OCI-LY1 (cell line): ENCODE data around the gene CMIP.

ENCODE experiments used
- H2AFZ ChIP-seq: fragments of 200-600 bp; sonication (generic), shearing (Covaris generic); 2 replicates; pipeline ENCODE4 v1.6.0; 2014; ENCODE audit warnings: antibody characterized with exemption, mild to moderate bottlenecking, low read length
- H3F3A ChIP-seq: fragments of 200-600 bp; sonication (generic), shearing (Covaris generic); 2 replicates; pipeline ENCODE4 v1.6.0; 2014; ENCODE audit warnings: mild to moderate bottlenecking, antibody characterized with exemption, low read length, moderate library complexity; ENCODE audit not compliant: insufficient read depth
- H3K27ac ChIP-seq: fragments of 200-600 bp; sonication (generic); 2 replicates; pipeline ENCODE4 v1.5.1; 2014; ENCODE audit warnings: low read length, mixed run types, mild to moderate bottlenecking, low read depth; ENCODE audit not compliant: poor library complexity, severe bottlenecking
- H3K27me3 ChIP-seq: fragments of 200-600 bp; sonication (generic); 2 replicates; pipeline ENCODE4 v1.6.0; 2014; ENCODE audit warnings: antibody characterized with exemption, mild to moderate bottlenecking, low read length, moderate library complexity; ENCODE audit not compliant: insufficient read depth
- H3K36me3 ChIP-seq: fragments of 200-600 bp; sonication (generic); 2 replicates; pipeline ENCODE4 v1.6.1; 2014; ENCODE audit warnings: mild to moderate bottlenecking, antibody characterized with exemption, low read length, moderate library complexity, mixed read lengths; ENCODE audit not compliant: insufficient read depth
- H3K4me1 ChIP-seq: fragments of 200-600 bp; sonication (generic); 2 replicates; pipeline ENCODE4 v1.5.1; 2014; ENCODE audit warnings: mild to moderate bottlenecking, low read length, moderate library complexity; ENCODE audit not compliant: insufficient read depth, severe bottlenecking
- H3K4me2 ChIP-seq: fragments of 200-600 bp; sonication (generic), shearing (Covaris generic); 2 replicates; pipeline ENCODE4 v1.6.1; 2014; ENCODE audit warnings: low read length
- H3K4me3 ChIP-seq: fragments of 200-600 bp; sonication (generic); 2 replicates; pipeline ENCODE4 v1.5.1; 2014; ENCODE audit warnings: low read length, low read depth, mild to moderate bottlenecking, mixed read lengths; ENCODE audit not compliant: poor library complexity, severe bottlenecking
- H3K79me2 ChIP-seq: fragments of 200-600 bp; shearing (Covaris generic); 2 replicates; pipeline ENCODE4 v1.6.1; 2016; ENCODE audit warnings: mixed run types, low read length, mixed read lengths; ENCODE audit not compliant: insufficient read depth
- H3K9ac ChIP-seq: fragments of 200-600 bp; sonication (generic), shearing (Covaris generic); 2 replicates; pipeline ENCODE4 v1.6.1; 2014; ENCODE audit warnings: mild to moderate bottlenecking, low read length, mixed read lengths
- H3K9me2 ChIP-seq: fragments of 200-600 bp; sonication (generic), shearing (Covaris generic); 2 replicates; pipeline ENCODE4 v1.6.1; 2014; ENCODE audit warnings: low read depth, mild to moderate bottlenecking, low read length, mixed read lengths
- H3K9me3 ChIP-seq: fragments of 200-600 bp; shearing (Covaris generic); 2 replicates; pipeline ENCODE4 v1.6.1; 2014; ENCODE audit warnings: low read length, mixed read lengths
- H4K20me1 ChIP-seq: fragments of 200-600 bp; sonication (generic), shearing (Covaris generic); 2 replicates; pipeline ENCODE4 v1.6.0; 2016; ENCODE audit warnings: mild to moderate bottlenecking, low read length; ENCODE audit not compliant: insufficient read depth
- CTCF ChIP-seq: fragments of 200-600 bp; sonication (generic), shearing (Covaris generic); IDR thresholded peaks from 2 replicates; pipeline ENCODE4 v1.5.1; 2017; ENCODE audit warnings: mild to moderate bottlenecking, antibody characterized with exemption, low read length, moderate library complexity, mixed read lengths
- EZH2 ChIP-seq: fragments of 200-600 bp; sonication (generic), shearing (Covaris generic); IDR thresholded peaks from 2 replicates; pipeline ENCODE4 v1.8.0; 2017; ENCODE audit warnings: borderline replicate concordance, mixed run types, mild to moderate bottlenecking, antibody characterized with exemption, low read length, moderate library complexity, mixed read lengths

CMIP gene

DNA sequence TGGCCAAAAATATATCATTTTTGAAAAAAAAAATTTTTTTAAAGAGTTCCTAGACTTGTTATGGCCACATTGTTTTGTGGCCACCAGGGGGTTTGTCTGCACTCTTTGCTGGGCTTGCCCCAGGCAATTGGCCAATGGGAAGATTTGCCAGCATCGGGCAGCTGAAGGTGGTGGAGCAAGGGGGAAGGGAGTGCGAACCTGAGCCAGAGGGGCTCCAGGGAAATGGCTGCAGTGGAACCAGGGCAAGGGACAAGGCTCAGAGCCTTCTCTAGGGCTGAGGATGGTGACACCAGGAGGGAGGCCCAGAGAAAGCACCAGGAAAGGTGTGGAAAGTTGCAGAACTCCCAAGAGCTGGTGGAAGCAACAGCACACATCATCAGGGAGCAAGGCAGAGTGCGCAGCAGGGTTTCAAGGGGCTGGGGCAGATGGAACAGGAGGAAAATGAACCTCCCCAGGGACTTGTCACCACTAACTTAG is 15.5 kb upstream of the CMIP start:
- H3K27me3 ChIP-seq, result no peaks in the 10 kb centered on the region
- H2AFZ ChIP-seq, result no peak overlapping the region
- no peak for TF ChIP-seq EZH2
- peak; percentile 64 for TF ChIP-seq CTCF
- H3K79me2 ChIP-seq, result no peaks in the 10 kb centered on the region
- peak overlapping the region; percentile 56 for H3K27ac ChIP-seq
- no peak overlapping the region for H3K9ac ChIP-seq
- H3K4me1 ChIP-seq, result peaks cover 71% of the 10 kb centered on the region
- H3K4me3 ChIP-seq, result no peak overlapping the region
- no peak overlapping the region; the same call in 1 of the 2 replicates for H3K4me2 ChIP-seq
- H3F3A ChIP-seq, result no peaks in the 10 kb centered on the region
- no peaks in the 10 kb centered on the region for H3K9me3 ChIP-seq
- no peaks in the 10 kb centered on the region for H4K20me1 ChIP-seq
- H3K36me3 ChIP-seq, result no peaks in the 10 kb centered on the region
- H3K9me2 ChIP-seq, result no peaks in the 10 kb centered on the region

DNA sequence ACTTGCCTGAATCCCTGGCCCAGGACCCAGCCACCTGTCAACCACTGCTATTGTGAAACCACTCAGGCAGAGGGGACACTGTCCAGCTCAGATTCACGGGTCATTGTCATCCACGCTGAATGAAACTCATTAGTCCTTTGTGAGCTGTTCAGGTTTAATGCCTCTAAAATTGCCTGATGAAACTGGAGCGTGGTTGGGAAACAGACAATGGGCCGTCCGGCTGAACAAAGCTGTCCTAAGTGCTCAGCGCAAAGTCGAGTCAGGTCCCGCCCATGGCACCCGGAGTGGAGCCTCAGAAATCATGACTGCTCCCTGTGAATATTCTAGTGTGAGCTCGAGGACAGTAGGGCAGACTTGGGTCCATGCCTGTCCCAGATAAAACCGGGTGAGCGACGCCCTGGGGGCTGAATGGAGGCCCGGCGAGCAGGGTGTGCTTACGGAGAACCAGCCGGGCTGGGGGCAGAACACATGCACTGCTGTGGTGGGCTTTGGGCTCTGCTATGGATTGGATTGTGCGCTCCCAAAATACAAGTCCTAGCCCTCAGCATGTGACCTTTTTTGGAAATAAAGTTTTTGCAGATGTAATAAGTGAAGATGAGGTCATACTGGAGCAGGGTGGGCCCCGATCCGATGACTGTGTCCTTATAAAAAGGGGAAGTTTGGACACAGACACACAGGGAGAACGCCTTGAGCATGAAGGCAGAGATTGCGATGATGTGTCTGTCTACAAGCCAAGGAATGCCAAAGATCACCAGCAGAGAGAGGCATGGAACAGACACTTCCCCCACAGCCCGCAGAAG is 12.9 kb upstream of the CMIP start:
- H3K4me1 ChIP-seq, result peaks cover 58% of the 10 kb centered on the region
- peak overlapping the region; percentile 99 for H3K27ac ChIP-seq
- H3K4me3 ChIP-seq, result no peak overlapping the region
- no peak overlapping the region; the same call in 1 of the 2 replicates for H3K9ac ChIP-seq
- no peaks in the 10 kb centered on the region for H3F3A ChIP-seq
- no peaks in the 10 kb centered on the region for H3K9me3 ChIP-seq
- no peak overlapping the region for H3K4me2 ChIP-seq
- H3K27me3 ChIP-seq, result peaks cover 1% of the 10 kb centered on the region; the same call in 1 of the 2 replicates
- TF ChIP-seq EZH2 (no peak), CTCF (no peak)
- no peaks in the 10 kb centered on the region for H4K20me1 ChIP-seq
- no peak overlapping the region for H2AFZ ChIP-seq
- H3K79me2 ChIP-seq, result no peaks in the 10 kb centered on the region
- no peaks in the 10 kb centered on the region for H3K36me3 ChIP-seq
- no peaks in the 10 kb centered on the region for H3K9me2 ChIP-seq

- peak overlapping the region; percentile 99 for H3K27ac ChIP-seq
- H3K9me2 ChIP-seq, result no peaks in the 10 kb centered on the region
- H3K4me2 ChIP-seq, result peak overlapping the region; percentile 59
- TF ChIP-seq CTCF, result no peak
- no peaks in the 10 kb centered on the region for H3K36me3 ChIP-seq
- H3K9ac ChIP-seq, result peak overlapping the region; percentile 71
- no peak overlapping the region for H2AFZ ChIP-seq
- H3K9me3 ChIP-seq, result no peaks in the 10 kb centered on the region
- H3F3A ChIP-seq, result no peaks in the 10 kb centered on the region
- H4K20me1 ChIP-seq, result no peaks in the 10 kb centered on the region
- H3K79me2 ChIP-seq, result no peaks in the 10 kb centered on the region
- peak overlapping the region; percentile 26 for H3K4me3 ChIP-seq
- peaks cover 3% of the 10 kb centered on the region; the same call in 1 of the 2 replicates for H3K27me3 ChIP-seq
- H3K4me1 ChIP-seq, result peaks cover 49% of the 10 kb centered on the region
Measured at GRCh38 chr16:81432937-81433557, 11.6 kb upstream of the CMIP start.
